Caco-2 (cell line): ENCODE data around the gene UBR7. TPM values are rescaled to one million over a fixed set of nuclear protein-coding genes. Genes with fewer than 3 reads are reported as not detected.

ENCODE experiments used
- BruUV-seq: library from RNA; stranded (reverse); fragments of 400-500 nt; replicated peaks from 2 replicates; lab custom pipeline; 2021; lab: Mats Ljungman, UMichigan
- CTCF ChIA-PET: fragments of 300-600 bp; sonication (Branson Sonifier 250); formaldehyde crosslinking; loops from one replicate; lab custom pipeline; 2022; ENCODE audit warnings: antibody characterized with exemption; lab: Charles Lee
- POLR2A ChIA-PET: fragments of 300-600 bp; sonication (Branson Sonifier 250); formaldehyde crosslinking; loops from one replicate; lab custom pipeline; 2022; ENCODE audit warnings: antibody characterized with exemption; lab: Charles Lee
- DNase-seq, 2 experiments: peaks; one replicate each; pipeline versions ENCODE4 v3.0.0 to v3.0.0-alpha.2; 2020 to 2022
- H3K27me3 ChIP-seq: replicated peaks from 2 replicates; pipeline ENCODE4 v1.6.0; 2011; ENCODE audit warnings: low read length; ENCODE audit not compliant: control insufficient read depth, insufficient read depth
- H3K36me3 ChIP-seq: 2 replicates; pipeline ENCODE4 v1.5.1; 2011; ENCODE audit warnings: low read length; ENCODE audit not compliant: control insufficient read depth, insufficient read depth
- H3K4me1 ChIP-seq: fragments of 250-450 bp; sonication (Bioruptor Pico); 2 replicates; pipeline ENCODE4 v1.5.1; 2020; ENCODE audit warnings: mild to moderate bottlenecking
- H3K4me3 ChIP-seq: 2 replicates; pipeline ENCODE4 v1.5.1; 2011; ENCODE audit warnings: low read depth, mild to moderate bottlenecking, control low read depth, low read length
- H3K9me3 ChIP-seq: fragments of 250-450 bp; sonication (Bioruptor Pico); 2 replicates; pipeline ENCODE4 v1.5.1; 2020; ENCODE audit warnings: mild to moderate bottlenecking, moderate library complexity
- H3K27ac Mint-ChIP-seq: one replicate; pipeline ENCODE4 v1.8.0; 2022; ENCODE audit warnings: mixed read lengths; ENCODE audit not compliant: unreplicated experiment
- H3K27me3 Mint-ChIP-seq: one replicate; pipeline ENCODE4 v1.8.0; 2022; ENCODE audit warnings: mixed read lengths; ENCODE audit not compliant: insufficient read depth, unreplicated experiment
- H3K36me3 Mint-ChIP-seq: one replicate; pipeline ENCODE4 v1.8.0; 2022; ENCODE audit warnings: mild to moderate bottlenecking, mixed read lengths; ENCODE audit not compliant: insufficient read depth, unreplicated experiment
- H3K4me1 Mint-ChIP-seq: one replicate; pipeline ENCODE4 v1.8.0; 2022; ENCODE audit warnings: low read depth, mixed read lengths; ENCODE audit not compliant: unreplicated experiment
- H3K4me3 Mint-ChIP-seq: one replicate; pipeline ENCODE4 v1.8.0; 2022; ENCODE audit warnings: mild to moderate bottlenecking, moderate library complexity, mixed read lengths; ENCODE audit not compliant: unreplicated experiment
- H3K9me3 Mint-ChIP-seq: one replicate; pipeline ENCODE4 v1.8.0; 2022; ENCODE audit warnings: mixed read lengths; ENCODE audit not compliant: unreplicated experiment
- intact Hi-C: fragments of 100-400 bp; cut with micrococcal nuclease; formaldehyde crosslinking; loops from one replicate; pipeline ENCODE4 v1.10.0; 2022; ENCODE audit not compliant: unreplicated experiment
- total RNA-seq: library from RNA; stranded (reverse); gene quantifications from 2 replicates; pipeline ENCODE4 v1.2.3, GENCODE V29; 2022
- TF ChIP-seq, protein P1 (sequence below), 2 experiments: fragments of 200-600 bp in 1 of 2; IDR thresholded peaks; 1 replicate in 1 of 2; 2 replicates in 1 of 2; pipeline versions ENCODE4 v1.5.1 to v1.8.0; 2011 to 2022; ENCODE audit warnings: antibody characterized with exemption in 1 of 2, control low read depth in 1 of 2, inconsistent platforms in 1 of 2, low read depth in 1 of 2, low read length in 1 of 2, mild to moderate bottlenecking in 1 of 2, moderate library complexity in 1 of 2; ENCODE audit not compliant: insufficient read depth in 1 of 2, severe bottlenecking in 1 of 2, unreplicated experiment in 1 of 2

Gene UBR7
- total RNA-seq, 1 experiment from 2014 or later, result 19.6 TPM

GRCh38 chr14:93234798-93235197, 27.7 kb downstream of the UBR7 start:
- Histone ChIP-seq H3K9me3 (no peaks in the 10 kb centered on the region), H3K4me1 (no peaks in the 10 kb centered on the region), H3K36me3 (no peaks in the 10 kb centered on the region), H3K4me3 (no peak overlapping the region), H3K27me3 (no peaks in the 10 kb centered on the region)
- intact Hi-C loops, result loop anchor here (1.0 kb wide), 2 partner anchors 309 to 385 kb away; no protein-coding TSS in a partner anchor
- no peak overlapping the region for H3K4me3 Mint-ChIP-seq
- DNase-seq, result no peak
- H3K36me3 Mint-ChIP-seq, result peaks cover 7% of the 10 kb centered on the region
- no peak overlapping the region for H3K27ac Mint-ChIP-seq
- TF ChIP-seq, protein P1, sequence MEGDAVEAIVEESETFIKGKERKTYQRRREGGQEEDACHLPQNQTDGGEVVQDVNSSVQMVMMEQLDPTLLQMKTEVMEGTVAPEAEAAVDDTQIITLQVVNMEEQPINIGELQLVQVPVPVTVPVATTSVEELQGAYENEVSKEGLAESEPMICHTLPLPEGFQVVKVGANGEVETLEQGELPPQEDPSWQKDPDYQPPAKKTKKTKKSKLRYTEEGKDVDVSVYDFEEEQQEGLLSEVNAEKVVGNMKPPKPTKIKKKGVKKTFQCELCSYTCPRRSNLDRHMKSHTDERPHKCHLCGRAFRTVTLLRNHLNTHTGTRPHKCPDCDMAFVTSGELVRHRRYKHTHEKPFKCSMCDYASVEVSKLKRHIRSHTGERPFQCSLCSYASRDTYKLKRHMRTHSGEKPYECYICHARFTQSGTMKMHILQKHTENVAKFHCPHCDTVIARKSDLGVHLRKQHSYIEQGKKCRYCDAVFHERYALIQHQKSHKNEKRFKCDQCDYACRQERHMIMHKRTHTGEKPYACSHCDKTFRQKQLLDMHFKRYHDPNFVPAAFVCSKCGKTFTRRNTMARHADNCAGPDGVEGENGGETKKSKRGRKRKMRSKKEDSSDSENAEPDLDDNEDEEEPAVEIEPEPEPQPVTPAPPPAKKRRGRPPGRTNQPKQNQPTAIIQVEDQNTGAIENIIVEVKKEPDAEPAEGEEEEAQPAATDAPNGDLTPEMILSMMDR (IDR thresholded peaks at IDR 0.05; ENCODE audit: insufficient read depth in 1 of 2, low read depth in 1 of 2, low read length in 1 of 2, severe bottlenecking in 1 of 2, unreplicated experiment in 1 of 2), result no peak
- CTCF ChIA-PET, result interaction anchor here (0.6 kb wide), 1 partner anchor 90 kb away, joined by 4 read pairs; no protein-coding TSS in a partner anchor
- no peaks in the 10 kb centered on the region for H3K27me3 Mint-ChIP-seq
- BruUV-seq, result no TSS peak
- no peaks in the 10 kb centered on the region for H3K9me3 Mint-ChIP-seq
- POLR2A ChIA-PET, result no interaction called here
- no peaks in the 10 kb centered on the region for H3K4me1 Mint-ChIP-seq

GRCh38 chr14:93239869-93240677, 33.0 kb downstream of the UBR7 start:
- H3K4me3 Mint-ChIP-seq, result peak overlapping the region; percentile 59
- no peaks in the 10 kb centered on the region for H3K9me3 Mint-ChIP-seq
- peak overlapping the region; percentile 18 for H3K4me3 ChIP-seq
- H3K36me3 ChIP-seq, result peaks cover 1% of the 10 kb centered on the region; the same call in 1 of the 2 replicates
- H3K4me1 ChIP-seq, result peaks cover 6% of the 10 kb centered on the region; the same call in 1 of the 2 replicates
- no peaks in the 10 kb centered on the region for H3K27me3 ChIP-seq
- H3K27me3 Mint-ChIP-seq, result no peaks in the 10 kb centered on the region
- peak; percentile 32 to 46 for DNase-seq
- CTCF ChIA-PET, result interaction anchor here (1.3 to 1.5 kb wide), 2 partner anchors 21 to 33 kb away, joined by 4 to 5 read pairs; partner anchors contain the start of genes GON7 and UBR7
- no peak overlapping the region for H3K27ac Mint-ChIP-seq
- no TSS peak for BruUV-seq
- intact Hi-C loops, result no loop called here
- TF ChIP-seq, protein P1 (IDR thresholded peaks at IDR 0.05; ENCODE audit: insufficient read depth in 1 of 2, low read depth in 1 of 2, low read length in 1 of 2, severe bottlenecking in 1 of 2, unreplicated experiment in 1 of 2), result no peak
- POLR2A ChIA-PET, result no interaction called here
- H3K4me1 Mint-ChIP-seq, result no peaks in the 10 kb centered on the region
- H3K9me3 ChIP-seq, result no peaks in the 10 kb centered on the region
- H3K36me3 Mint-ChIP-seq, result peaks cover 21% of the 10 kb centered on the region

- H3K4me3 ChIP-seq, result no peak overlapping the region
- peaks cover 26% of the 10 kb centered on the region for H3K36me3 Mint-ChIP-seq
- H3K27ac Mint-ChIP-seq, result no peak overlapping the region
- peaks cover 5% of the 10 kb centered on the region for H3K4me1 Mint-ChIP-seq
- H3K4me1 ChIP-seq, result peaks cover 6% of the 10 kb centered on the region; the same call in 1 of the 2 replicates
- POLR2A ChIA-PET, result no interaction called here
- no peaks in the 10 kb centered on the region for H3K27me3 ChIP-seq
- peak overlapping the region; percentile 59 for H3K4me3 Mint-ChIP-seq
- no peaks in the 10 kb centered on the region for H3K27me3 Mint-ChIP-seq
- DNase-seq, result no peak
- no peaks in the 10 kb centered on the region for H3K9me3 Mint-ChIP-seq
- H3K36me3 ChIP-seq, result peaks cover 1% of the 10 kb centered on the region; the same call in 1 of the 2 replicates
- no peaks in the 10 kb centered on the region for H3K9me3 ChIP-seq
- CTCF ChIA-PET, result interaction anchor here (1.5 kb wide), 1 partner anchor 22 kb away, joined by 4 read pairs; no protein-coding TSS in a partner anchor
- TF ChIP-seq, protein P1 (IDR thresholded peaks at IDR 0.05; ENCODE audit: insufficient read depth in 1 of 2, low read depth in 1 of 2, low read length in 1 of 2, severe bottlenecking in 1 of 2, unreplicated experiment in 1 of 2), result no peak
- intact Hi-C loops, result no loop called here
- no TSS peak for BruUV-seq
Measured at GRCh38 chr14:93240678-93241000, 33.6 kb downstream of the UBR7 start.
